Stimulated activated CD8-positive, alpha-beta memory T cell treated with anti-CD3 and anti-CD28 coated beads, Interleukin-15, amount 100 ng/mL, for 48 hours (primary cell): ENCODE data around the gene SMARCA4.
A peak's percentile ranks its signal among the peaks of the same experiment; 100 is the strongest.
"Not testable (repeated sequence)": the region's sequence is repeated elsewhere in the genome, so short reads cannot be mapped to it uniquely, and the experiment has no call there.

ENCODE experiments used
- DNase-seq, 2 donors: peaks; one replicate each; pipeline ENCODE4 v3.0.0-alpha.2; 2020; ENCODE audit warnings: low read depth in 2 of 2

The SMARCA4 gene

DNA sequence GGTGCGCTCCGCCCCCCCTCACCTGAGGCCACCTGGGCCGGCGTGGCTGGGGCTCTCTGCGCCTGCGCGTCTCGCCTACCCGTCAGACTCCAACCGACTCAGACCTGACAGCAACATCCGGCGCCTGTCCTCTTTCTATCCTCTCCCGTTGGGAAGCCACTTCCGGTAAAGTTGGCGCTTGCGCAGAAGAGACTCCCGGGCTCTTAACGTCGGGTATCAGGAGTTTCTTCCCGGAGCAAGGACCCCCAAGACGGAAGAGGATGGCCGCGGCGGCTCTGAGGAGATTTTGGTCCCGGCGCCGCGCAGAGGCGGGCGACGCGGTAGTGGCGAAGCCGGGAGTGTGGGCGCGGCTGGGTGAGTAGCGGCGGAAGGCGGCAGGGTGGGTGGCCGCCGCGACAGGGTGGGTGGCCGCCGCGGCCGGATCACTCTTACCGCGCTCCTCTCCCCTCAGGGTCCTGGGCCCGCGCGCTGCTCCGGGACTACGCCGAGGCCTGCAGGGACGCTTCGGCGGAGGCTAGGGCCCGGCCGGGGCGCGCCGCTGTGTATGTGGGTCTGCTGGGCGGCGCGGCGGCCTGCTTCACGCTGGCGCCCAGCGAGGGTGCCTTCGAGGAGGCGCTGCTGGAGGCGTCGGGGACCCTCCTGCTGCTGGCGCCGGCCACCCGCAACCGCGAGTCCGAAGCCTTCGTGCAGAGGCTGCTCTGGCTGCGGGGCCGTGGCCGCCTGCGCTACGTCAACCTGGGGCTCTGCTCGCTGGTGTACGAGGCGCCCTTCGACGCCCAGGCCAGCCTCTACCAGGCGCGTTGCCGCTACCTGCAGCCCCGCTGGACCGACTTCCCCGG, 32.0 kb upstream of the SMARCA4 start, which contains the start of the genes TIMM29 and YIPF2:
TIMM29 (plus strand) TSS at position 249 of the 839 bp plus-strand sequence; CDS start at position 261, 12 bp downstream.
YIPF2 (minus strand) TSS at position 77 of the 839 bp plus-strand sequence. CDS start 229 bp downstream, outside the sequence.
- peak; percentile 93 for DNase-seq

DNA sequence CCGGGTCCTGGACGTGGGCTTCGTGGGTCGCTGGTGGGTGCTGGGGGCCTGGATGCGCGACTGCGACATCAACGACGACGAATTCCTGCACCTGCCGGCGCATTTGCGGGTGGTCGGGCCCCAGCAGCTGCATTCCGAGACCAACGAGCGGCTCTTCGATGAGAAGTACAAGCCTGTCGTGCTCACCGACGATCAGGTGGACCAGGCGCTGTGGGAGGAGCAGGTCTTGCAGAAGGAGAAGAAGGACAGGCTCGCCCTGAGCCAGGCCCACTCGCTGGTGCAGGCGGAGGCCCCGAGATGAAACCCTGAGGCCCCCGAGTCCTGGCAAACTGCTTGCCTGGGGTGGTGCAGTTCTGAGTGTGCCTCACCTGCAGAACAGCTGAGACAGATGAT, 31.4 kb upstream of the SMARCA4 start:
- DNase-seq = no peak

DNA sequence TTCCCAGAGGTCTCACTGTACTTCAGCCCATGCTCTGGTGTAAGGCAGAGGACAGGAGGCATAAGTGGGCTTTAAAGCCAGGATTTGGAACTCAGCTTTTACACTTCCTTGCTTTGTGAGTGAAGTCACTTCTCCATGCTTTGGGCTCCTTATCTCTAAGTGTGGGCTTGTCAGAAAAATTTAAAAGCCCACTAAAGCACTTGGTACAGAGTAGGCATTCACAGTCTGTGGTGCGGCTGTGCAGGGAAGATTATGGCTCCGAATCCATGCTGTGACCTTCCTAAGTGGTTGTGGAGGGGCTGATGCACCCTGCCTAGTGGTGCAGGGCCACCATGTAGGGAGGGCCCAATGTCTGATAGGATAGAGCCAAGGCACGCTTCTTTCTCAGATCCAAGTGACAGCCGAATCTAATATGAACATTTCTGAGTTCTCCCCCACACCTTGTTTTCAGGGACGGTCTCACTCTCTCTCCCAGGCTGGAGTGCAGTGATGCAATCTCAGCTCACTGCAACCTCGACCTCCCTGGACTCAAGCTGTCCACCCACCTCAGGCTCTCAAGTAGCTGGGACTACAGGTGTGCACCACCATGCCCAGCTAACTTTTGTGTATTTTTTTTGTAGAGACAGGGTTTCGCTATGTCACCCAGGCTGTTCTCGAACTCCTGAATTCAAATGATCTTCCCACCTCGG, 25.3 kb upstream of the SMARCA4 start:
- no peak for DNase-seq

DNA sequence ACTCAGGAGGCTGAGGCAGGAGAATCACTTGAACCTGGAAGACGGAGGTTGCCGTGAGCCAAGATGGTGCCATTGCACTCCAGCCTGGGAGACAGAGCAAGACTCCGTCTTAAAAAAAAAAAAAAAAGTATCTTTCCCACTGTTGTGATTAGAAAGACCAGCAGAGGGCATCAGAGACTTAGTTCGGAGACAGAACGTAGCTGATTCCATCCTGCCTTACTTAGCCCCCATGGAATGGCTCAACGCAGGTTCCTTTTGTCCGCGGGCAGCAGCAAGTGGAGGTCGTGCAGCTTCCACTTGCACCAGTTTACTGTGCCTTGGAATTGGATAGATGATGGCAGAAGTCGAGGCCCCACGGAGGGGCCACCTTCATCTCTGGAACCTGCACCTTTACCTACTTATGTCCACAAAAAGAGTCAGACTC, 24.2 kb upstream of the SMARCA4 start:
- DNase-seq = no peak

DNA sequence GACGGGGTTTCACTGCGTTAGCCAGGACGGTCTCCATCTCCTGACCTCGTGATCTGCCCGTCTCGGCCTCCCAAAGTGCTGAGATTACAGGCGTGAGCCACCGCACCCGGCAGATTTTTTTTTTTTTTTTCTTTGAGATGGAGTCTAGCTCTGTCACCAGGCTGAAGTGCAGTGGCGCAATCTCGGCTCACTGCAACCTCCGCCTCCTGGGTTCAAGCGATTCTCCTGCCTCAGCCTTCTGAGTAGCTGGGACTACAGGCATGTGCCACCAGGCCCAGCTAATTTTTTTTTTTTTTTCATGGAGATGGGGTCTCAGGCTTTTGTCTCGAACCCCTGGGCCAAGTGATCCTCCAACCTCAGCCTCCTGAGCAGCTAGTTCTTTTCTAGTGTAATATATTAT, 19.2 kb upstream of the SMARCA4 start:
- DNase-seq = not testable (repeated sequence)

DNA sequence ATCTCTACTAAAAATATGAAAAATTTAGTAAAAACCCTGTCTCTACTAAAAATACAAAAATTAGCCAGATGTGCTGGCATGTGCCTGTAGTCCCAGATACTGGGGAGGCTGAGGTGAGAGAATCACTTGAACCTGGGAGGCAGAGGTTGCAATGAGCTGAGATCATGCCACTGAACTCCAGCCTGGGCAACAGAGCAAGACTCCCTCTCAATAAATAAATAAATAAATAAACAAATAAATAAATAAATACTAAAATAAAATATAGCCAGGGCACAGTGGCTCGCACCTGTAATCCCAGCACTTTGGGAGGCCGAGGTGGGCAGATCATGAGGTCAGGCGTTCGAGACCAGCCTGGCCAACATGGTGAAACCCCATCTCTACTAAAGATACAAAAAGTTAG, 17.4 kb upstream of the SMARCA4 start:
- not testable (repeated sequence) for DNase-seq

DNA sequence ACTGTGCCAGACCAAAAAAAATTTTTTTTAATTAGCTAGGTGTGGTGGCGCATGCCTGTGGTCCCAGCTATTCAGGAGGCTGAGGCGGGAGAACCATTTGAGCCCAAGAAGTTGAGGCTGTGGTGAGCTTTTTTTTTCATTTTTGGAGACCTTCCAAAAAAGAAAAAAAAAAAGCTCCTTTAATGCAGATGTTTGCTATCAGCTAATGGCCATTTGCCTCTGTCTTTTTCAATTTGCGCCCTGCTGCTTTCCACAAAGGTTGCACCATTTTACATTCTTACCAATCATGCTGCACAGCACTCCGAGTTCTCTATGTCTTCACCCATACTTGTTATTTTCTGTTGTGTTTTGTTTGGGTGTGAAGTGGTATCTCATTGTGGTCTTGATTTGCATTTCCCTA, 15.6 kb upstream of the SMARCA4 start:
- no peak for DNase-seq

DNA sequence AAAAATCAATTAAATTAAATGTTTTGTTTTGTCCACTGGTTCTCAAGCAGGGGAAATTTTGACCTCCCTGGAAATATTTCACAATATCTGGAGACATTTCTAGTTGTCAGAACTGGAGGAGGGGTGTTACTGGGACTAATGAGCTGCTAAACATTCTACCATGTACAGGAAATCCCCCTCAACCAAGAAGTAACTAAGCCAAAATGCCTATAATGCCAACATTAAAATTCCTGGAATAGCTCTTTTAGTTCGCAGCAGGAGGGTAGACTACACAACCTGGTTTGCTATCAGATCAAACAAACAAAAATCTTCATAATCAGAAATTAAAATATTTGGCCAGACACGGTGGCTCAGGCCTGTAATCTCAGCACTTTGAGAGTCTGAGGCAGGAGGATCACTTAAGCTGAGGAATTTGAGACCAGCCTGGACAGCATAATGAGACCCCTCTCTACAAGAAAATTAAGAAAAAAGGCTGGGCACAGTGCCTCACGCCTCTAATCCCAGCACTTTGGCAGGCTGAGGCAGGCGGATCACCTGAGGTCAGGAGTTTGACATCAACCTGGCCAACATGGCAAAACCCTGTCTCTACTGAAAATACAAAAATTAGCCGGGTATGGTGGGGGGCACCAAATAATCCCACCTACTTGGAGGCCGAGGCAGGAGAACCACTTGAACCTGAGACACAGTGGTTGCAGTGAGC, 13.7 kb upstream of the SMARCA4 start:
- no peak for DNase-seq

DNA sequence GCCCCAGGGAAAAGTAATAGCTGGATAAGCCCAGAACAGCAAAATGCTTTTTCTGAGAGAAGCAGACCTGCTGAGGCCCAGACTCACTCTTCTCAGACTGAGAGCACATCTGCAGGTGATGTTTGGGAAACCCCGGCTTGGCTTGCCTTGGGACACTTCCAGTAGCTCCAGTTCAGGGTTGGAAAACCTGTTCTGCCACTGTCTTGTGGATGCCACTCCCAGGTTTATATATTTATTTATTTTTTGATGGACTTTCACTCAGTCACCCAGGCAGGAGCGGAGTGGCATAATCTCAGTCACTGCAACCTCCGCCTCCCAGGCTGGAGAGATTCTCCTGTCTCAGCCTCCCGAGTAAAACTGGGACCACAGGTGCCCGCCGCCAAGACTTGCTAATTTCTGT, 8.0 kb upstream of the SMARCA4 start:
- DNase-seq = no peak

DNA sequence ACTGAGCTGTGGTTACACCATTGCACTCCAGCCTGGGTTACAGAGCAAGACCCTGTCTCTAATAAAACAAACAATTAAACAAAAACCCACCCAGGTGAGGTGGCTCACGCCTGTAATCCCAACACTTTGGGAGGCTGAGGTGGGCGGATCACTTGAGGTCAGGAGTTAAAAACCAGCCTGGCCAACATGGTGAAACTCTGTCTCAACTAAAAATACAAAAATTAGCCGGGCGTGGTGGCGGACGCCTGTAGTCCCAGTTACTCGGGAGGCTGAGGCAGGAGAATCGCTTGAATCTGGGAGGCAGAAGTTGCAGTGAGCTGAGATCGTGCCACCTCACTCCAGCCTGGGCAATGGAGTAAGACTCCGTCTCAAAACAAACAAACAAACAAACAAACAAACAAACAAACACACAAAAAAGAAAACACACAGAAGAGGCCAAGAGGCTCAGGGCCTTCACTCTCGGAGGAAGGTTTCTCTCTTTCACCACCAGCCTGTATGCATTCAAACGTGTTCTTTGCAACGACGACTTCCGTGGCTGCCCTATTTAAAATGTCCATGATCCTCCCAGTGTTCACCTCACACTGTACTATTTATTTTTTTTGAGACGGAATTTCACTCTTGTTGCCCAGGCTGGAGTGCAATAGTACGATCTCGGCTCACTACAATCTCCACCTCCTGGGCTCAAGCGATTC, 1.4 kb upstream of the SMARCA4 start:
- not testable (repeated sequence) for DNase-seq

DNA sequence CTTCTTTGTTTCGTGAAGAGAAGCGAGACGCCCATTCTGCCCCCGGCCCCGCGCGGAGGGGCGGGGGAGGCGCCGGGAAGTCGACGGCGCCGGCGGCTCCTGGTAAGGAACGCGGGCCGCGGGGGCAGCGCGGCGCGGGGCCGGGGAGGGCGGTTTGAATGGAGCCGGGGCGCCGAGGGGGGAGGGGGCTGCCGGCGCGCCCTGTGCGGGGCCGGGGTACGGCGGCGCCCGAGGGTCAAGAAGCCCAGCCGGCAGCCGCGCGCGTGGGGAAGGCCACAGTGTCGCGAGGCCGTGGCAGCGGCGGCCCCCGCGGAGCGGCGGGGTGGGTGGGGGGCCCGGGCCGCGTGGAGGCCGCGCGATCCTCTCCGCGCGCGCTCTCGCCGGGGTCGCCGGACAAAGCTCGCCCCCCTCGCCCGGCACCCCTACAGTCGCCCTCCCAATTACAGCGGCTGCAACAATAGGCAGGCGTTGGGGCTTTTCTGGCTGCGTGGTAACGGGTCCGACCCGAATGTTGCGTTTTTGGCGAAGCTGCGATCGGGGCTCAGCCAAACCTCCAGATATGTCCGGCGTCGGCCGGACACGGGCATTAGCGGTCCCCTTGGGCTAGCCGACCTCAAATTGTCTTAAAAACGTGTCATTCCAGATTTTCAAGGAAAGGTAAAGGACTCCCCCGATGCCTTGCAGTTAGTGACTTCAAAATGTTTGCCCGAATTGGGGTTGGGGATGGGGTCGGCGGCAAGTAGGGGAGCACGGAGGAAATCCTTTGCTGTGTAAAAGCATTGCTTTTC, 437 bp downstream of the SMARCA4 start:
- no peak for DNase-seq

DNA sequence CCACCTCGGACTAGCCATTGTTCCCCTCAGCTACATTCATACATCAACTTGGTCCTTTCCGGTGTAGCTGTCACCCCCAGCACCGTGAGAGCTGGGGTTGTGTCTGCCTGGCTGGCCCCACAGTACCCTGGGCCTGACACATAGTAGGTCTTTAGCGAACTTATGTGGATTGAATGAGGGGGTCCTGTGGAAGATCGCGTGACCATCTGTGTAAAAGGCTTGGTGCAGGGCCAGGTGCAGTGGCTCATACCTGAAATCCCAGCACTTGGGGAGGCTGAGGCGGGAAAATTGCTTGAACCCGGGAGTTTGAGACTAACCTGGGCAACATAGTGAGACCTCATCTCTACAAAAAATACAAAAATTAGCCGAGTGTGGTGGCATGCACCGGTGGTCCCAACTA, 2.0 kb downstream of the SMARCA4 start:
- no peak for DNase-seq

DNA sequence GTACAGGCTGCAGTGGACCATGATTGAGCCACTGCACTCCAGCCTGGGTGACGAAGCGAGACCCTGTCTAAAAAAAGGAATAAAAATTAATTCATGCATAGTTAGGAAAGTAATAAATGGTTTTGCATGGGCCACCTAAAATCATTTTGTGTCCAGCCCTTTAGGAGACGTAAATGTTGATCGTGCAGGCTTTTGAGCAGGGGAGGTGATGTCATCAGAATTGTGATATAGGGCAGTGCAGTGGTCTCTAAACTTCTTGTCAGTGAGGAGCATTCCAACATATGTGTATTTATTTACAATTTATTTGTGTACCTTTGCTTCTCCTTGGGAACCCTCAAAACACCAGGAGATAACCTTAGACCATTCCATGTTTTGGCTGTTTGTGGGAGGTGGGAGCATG, 3.0 kb downstream of the SMARCA4 start:
- DNase-seq = no peak

DNA sequence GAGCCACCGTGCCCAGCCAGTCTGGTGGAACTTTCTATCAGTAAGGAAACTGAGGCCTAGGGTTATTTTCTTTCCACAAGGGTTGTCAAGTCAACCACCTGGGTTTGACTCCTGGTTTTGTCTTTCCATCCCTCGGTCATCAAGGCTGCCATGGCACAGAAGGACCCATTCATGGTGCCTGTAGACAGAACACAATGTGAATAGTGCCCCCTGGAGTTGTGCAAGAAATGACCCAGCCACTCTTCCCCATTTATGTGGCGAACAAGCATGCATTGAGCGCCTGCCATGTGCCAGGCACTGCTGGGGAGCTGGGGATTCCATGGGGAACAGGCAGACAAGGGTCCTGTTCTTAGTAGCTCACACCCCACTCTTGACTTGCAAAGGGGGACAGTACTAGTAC, 4.1 kb downstream of the SMARCA4 start:
- DNase-seq = no peak

DNA sequence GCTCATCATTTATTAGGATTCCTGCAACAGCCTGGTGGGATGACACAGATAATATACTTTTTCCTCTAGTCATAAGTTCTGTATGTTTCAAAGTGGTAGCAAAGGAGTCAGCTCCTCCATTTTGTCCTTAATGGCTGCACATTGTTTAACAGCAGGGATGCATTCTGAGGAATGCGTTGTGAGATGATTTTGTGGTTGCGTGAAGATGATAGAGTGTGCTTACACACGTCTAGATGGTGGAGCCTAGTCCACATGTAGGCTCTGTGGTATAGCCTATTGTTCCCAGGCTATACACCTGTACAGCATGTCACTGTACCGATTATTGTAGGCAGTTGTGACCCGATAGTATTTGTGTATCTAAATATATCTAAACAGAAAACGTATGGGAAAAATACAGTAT, 4.6 kb downstream of the SMARCA4 start:
- no peak for DNase-seq

DNA sequence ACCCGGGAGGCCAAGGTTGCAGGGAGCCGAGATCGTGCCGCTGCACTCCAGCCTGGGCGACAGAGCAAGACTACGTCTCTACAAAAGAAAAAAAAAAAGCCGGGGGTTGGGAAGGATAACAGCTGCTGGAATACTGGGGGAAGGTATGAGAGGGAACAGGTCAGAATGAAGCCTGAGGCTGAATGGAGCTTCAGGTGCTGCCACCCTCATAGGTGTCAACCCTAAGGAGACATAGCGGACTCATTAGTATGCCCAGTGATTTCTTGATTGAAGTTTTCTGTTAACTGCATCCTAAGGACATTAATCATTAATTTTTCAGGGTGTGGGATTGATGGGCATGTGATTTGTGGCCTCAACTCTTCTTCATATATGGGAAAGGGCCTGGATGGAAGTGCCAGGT, 6.0 kb downstream of the SMARCA4 start:
- DNase-seq = no peak

DNA sequence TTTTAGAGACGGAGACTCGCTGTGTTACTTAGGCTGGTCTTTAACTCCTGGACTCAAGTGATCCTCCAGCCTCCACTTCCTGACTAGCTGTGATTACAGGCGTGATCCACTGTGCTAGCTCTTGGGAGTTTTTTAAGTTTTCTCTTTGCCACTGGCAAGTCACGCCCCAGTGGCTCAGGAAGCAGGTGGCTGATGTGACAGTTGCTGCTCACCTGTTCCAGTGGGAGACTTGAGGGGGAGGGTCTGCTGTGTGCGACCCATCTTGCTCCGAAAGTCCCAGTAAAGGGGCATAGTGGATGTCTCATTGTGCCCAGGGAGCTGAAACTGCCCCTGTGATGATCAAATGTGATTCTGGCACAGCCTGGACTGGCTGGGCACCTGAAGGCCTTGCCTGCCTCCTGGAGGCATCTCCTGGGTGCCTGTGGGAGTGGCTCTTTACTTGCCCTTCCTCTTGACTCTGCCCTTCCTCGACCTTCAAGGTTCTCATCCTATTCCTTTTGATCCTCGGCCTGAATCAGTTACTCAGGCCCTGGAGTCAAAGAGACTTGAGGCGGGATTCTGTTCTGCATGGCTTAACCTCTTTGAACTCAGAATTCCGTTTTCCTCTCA, 7.8 kb downstream of the SMARCA4 start:
- no peak for DNase-seq

DNA sequence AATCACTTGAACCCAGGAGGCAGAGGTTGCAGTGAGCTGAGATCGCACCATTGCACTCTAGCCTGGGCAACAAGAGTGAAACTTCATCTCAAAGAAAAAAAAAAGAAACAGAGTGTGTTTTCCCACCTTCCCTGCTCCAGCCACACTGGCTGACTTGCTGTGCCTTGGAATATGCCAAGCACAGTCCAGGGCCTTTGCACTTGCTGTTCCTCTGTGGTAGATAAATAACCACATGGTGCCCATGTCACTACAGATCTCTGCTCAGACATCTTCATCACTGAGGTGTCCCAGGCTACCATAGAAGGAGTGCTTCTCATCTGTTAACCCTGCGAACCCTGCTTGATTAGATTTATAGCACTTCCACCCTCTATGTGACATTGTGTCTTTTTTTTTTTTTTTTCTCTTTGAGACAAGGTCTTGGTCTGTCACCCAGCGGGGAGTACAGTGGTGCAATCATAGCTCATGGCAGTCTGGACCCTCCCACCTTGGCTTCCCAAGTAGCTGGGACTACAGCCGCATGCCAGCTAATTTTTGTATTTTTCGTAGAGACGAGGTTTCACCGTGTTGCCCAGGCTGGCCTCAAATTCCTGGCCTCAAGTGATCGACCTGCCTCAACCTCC, 10.4 kb downstream of the SMARCA4 start:
- no peak for DNase-seq

DNA sequence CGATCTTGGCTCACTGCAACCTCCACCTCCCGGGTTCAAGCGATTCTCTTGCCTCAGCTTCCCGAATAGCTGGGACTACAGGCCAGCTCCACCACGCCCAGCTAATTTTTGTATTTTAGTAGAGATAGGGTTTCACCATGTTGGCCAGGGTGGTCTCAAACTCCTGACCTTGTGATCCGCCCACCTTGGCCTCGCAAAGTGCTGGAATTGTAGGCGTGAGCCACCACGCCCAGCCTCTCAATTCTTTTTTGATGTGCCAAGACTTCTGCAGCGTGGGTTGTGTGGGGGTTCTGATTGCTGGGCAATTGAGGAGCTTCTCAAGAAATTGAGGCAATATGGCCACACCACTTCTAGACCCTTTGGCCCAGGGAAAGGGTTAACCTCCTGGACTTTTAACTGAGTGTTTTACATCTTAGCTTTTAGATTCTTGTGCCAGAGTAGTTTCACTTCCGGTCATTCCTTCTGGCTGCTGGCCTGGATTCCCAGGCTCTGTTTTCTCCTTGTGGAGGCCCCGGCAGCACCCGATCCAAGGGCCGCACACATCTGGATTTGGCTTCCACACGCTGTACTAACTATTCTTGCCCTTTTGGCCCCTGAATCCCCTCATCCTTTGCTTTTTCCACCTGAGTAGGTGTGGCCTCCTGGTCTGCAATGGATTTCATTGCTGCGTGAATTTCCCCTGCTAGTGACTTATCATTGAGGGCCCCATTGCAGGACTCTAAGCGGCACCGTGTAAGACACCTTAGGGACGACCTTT, 14.7 kb downstream of the SMARCA4 start:
- no peak for DNase-seq
